ENCODE data around the gene UBE2U. TPM values are rescaled to one million over a fixed set of nuclear protein-coding genes. Genes with fewer than 3 reads are reported as not detected.

Gene UBE2U
- total RNA-seq = not detected in 2 replicates

GRCh38 chr1:64203420-64203819, at the start of gene UBE2U:
Gene UBE2U (plus strand): TSS chr1:64203623. CDS start chr1:64204051, 428 bp downstream.

